GM20000 (cell line): Measurements from ENCODE around the gene CEP55.

Experiments
- DNase-seq: peaks from one replicate; pipeline ENCODE4 v3.0.0; 2012; ENCODE audit warnings: low spot score
- CTCF ChIP-seq: IDR thresholded peaks from 2 replicates; pipeline ENCODE4 v1.5.1; 2012; ENCODE audit warnings: mild to moderate bottlenecking, control low read depth; ENCODE audit errors: extremely low read depth, missing control alignments

Gene CEP55

GRCh38 chr10:93496322-93497041 lies at the start of gene CEP55:
CEP55 (plus strand) TSS chr10:93496612; CDS start chr10:93500052, 3,440 bp downstream.
- no peak for TF ChIP-seq CTCF
- DNase-seq: peak; percentile 95

GRCh38 chr10:93447019-93447418 lies 49.4 kb upstream of the CEP55 start:
- no peak for TF ChIP-seq CTCF
- no peak for DNase-seq

GRCh38 chr10:93447970-93448369 lies 48.4 kb upstream of the CEP55 start:
- no peak for DNase-seq
- TF ChIP-seq CTCF: no peak

- no peak for DNase-seq
- TF ChIP-seq CTCF: no peak
Observed at GRCh38 chr10:93451244-93451947, 45.0 kb upstream of the CEP55 start.

- peak; percentile 38 for DNase-seq
- TF ChIP-seq CTCF: no peak
Observed at GRCh38 chr10:93452143-93452542, 44.3 kb upstream of the CEP55 start.

GRCh38 chr10:93454146-93454545 lies 42.3 kb upstream of the CEP55 start:
- no peak for DNase-seq

More at GRCh38 chr10:93454146-93454545, 42.3 kb upstream of the CEP55 start:
- TF ChIP-seq CTCF: no peak
